UCSD-AML1 (cell line): Measurements from ENCODE around the gene HPCAL1.
"Not testable (repeated sequence)": the region's sequence is repeated elsewhere in the genome, so short reads cannot be mapped to it uniquely, and the experiment has no call there.

ENCODE experiments used
- DNase-seq: peaks from one replicate; lab custom pipeline; 2025; ENCODE audit not compliant: unreplicated experiment; lab: John Stamatoyannopoulos, UW

Gene HPCAL1

GRCh38 chr2:10435820-10436204 lies 133.1 kb downstream of the HPCAL1 start:
- no peak for DNase-seq

DNA sequence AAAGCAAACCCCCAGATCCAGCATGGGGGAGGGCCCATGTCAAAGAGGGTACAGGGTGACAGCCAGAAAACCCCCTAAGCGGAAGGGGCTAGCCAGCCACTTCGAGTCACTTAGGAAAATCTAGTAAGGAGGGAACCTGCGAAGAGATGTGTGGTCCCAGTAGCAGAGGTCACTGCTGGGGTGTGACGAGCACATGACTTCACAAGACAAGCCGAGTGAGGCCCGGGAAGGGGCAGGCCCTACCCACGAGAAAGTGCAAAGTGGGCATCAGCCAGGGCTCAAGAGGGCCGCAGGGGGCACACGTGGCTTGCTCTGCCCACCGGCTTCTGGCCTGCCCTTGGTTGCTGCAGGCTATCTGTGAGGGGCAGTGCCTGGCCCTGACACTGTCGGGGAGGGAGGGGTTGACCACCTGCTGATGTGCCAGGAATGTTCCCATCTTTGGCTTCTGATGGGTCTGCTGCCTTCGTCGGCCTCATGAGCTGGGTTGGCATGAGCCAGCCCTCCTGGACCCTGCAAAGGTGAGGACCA lies 133.9 kb downstream of the HPCAL1 start:
- no peak for DNase-seq

DNA sequence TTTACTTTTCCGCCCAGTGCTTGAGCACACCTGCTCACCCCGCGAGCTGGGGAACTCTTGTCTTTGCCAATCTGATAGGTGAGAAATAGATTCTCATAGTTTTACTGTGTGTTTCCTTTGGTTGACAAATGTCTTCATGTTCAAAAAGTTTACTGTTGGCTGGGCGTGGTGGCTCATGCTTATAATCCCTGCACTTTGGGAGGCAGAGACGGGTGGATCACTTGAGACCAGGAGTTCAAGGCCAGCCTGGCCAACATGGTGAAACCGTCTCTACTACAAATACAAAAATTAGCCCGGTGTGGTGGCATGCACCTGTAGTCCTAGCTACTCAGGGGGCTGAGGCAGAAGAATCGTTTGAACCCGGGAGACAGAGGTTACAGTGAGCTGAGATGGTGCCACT lies 135.1 kb downstream of the HPCAL1 start:
- no peak for DNase-seq

- DNase-seq = no peak
Observed at GRCh38 chr2:10438688-10439087, 136.0 kb downstream of the HPCAL1 start.

DNA sequence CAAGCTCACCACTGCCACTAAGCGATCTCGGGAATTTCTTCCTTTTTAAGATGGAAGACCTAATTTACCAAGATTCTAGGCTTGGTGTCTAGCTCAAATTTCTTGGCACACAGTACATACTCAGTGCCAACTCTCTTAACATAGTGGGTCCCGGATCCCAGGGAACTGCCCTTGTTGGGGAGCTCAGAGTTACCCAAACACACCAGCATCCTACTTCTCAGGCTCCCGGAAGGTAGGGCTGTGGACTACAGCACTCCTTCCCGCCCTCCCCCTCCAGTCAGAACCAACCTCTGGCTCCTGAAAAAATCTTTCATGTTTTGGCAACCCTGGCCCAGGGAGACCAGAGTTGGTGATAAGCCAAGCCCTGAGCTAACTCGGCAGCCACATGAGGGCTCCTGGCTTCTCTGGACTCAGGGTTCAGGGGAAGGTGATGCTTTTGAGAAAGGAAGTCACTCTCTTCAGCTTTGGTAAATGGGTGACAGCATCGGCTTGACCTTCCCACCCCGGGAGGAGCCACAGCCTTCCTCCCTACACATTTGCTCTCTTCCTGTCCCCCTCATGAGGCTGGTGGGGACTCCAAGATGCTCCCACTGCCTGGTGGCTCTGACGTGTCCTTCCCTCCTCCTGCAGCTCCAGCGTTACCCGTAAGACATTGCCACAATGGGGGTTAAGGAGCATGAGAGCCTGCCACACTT lies 136.6 kb downstream of the HPCAL1 start:
- no peak for DNase-seq

DNA sequence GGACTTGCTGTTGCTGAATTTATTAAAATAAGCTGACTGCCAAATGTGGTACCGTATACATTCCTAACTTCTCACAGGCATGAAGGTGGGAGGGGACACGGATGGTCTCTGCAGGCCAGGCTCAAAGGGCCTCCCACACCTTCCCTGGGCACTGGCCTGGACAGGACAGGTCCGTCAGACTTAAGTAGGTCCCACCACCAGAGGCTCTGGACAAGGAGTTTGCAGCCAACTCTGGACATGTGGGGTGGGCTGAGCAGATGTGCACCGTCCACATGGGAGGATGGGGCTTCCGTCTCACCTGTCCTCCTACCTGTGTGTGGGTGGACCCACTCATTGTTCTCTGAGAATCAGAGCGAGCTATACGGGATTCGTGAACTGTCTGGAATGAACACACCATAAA lies 137.3 kb downstream of the HPCAL1 start:
- DNase-seq = no peak

DNA sequence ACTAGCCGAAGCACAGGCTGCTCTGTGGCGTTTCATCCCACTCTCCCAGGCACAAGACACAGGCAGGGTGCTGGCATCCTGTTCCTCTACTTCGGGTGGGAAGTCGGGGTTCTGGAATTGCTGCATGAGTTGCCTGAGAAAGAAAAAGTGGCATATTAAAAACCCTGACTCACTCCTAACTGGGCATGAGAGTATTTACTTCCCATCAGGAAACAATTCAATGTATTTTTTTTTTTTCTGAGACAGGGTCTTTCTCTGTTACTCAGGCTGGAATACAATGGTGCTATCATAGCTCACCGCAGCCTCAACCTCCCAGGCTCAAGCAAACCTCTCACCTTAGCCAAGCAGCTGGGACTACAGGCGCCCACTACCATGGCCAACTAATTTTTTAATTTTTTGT lies 138.0 kb downstream of the HPCAL1 start:
- DNase-seq = no peak

DNA sequence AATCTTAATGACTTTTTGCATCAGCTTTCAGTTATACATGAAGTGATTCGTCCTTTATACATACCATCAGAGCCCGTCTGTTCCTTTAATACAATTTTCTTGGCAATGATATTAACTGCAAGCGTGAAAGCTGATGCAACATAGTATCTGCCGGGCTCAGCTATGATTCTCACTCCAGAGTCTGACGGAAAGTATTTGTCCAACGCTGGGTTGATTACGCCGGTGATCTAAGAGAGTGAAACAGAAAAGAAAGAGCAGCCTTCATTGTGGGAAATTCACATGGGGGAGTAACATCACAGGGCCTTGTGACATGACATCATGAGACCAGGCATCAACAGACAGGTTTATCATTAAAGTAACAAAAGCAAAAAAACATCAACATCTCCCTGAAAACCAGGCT lies 139.2 kb downstream of the HPCAL1 start:
- no peak for DNase-seq

GRCh38 chr2:10442469-10443126 lies 139.9 kb downstream of the HPCAL1 start:
- DNase-seq = not testable (repeated sequence)

GRCh38 chr2:10444463-10444862 lies 141.8 kb downstream of the HPCAL1 start:
- DNase-seq = no peak

GRCh38 chr2:10446631-10447030 lies 143.9 kb downstream of the HPCAL1 start:
- no peak for DNase-seq

DNA sequence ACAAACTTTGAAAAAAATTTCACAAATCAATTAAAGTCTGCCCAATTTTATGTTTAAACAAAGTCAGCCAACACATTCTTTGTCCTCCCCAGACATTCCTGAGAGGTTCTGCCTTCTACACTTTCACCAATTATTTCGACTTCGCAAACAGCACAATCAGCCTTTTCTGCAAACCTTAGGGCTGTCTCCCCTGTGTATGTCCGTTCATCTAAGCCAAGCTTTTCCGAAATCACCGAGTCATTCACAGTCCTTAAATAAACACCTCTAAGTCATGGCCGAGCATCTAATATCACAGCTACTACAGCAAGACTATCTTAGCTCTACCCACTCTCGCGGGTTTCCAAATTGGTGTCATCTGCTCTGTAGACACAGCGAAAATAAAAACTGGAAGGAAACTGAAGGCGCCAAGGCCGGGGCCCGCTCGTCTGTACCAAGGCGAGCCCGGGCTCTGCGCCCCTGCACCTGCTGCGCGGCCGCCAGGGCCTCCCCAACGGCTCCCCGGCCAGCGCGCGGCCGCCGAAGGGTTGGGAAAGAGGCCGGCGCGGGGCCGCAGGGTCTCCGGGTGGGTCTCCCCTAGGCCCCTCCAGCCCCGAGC lies 144.7 kb downstream of the HPCAL1 start:
- DNase-seq = peak; percentile 71

- DNase-seq = peak; percentile 99
Observed at GRCh38 chr2:10447895-10448575, 145.3 kb downstream of the HPCAL1 start, which contains the start of gene ODC1. ODC1 (minus strand) TSS chr2:10448327; CDS start chr2:10445032, 3,295 bp downstream.

- DNase-seq = peak; percentile 99
Observed at GRCh38 chr2:10448576-10449485, 146.1 kb downstream of the HPCAL1 start.

- no peak for DNase-seq
Observed at GRCh38 chr2:10449486-10449831, 146.8 kb downstream of the HPCAL1 start.

- no peak for DNase-seq
Observed at GRCh38 chr2:10449838-10450691, 147.4 kb downstream of the HPCAL1 start.

GRCh38 chr2:10451819-10452218 lies 149.1 kb downstream of the HPCAL1 start:
- no peak for DNase-seq

DNA sequence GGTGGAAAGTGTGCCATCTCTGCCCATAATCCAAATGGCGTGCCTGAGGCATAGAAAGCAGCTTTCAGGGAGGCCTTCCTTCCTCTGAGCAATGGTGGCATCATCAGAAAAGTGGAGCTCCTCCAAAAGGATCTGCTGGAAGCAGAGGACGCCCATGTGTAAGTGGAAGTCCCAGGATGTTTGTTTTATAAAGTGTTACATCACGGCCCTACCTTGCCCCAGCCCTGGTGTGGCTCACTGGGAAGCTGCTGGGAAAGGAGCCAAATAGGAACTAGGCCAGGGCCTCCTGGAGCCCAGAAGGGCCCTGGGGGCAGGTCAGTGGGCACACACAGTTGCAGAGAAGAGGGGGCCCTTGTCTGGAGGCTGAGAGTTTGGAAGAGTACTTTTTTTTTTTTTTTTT lies 149.6 kb downstream of the HPCAL1 start:
- DNase-seq = no peak
